K562 (cell line): ENCODE data around the gene ADGRG1. TPM values are rescaled to one million over a fixed set of nuclear protein-coding genes. Genes with fewer than 3 reads are reported as not detected.

Experiments used
- ATAC-seq: fragments of 200-7000 bp; cut with Tn5 transposase; 3 replicates; pipeline ENCODE4 v1.9.1; 2020; ENCODE audit warnings: moderate library complexity
- BruUV-seq: library from RNA; stranded (reverse); fragments of 400-500 nt; replicated peaks from 2 replicates; lab custom pipeline; 2021; lab: Mats Ljungman, UMichigan
- CTCF ChIA-PET: fragments of 300-600 bp; formaldehyde crosslinking; extraction: SDS; loops from one replicate; lab custom pipeline; 2021; ENCODE audit warnings: low intra/inter-chr PET ratio; lab: Yijun Ruan, JAX
- POLR2A ChIA-PET: fragments of 300-600, 350-650 bp; sonication (Branson Sonifier 250); formaldehyde crosslinking; extraction: SDS; loops from one replicate; lab custom pipeline; 2021; ENCODE audit warnings: antibody characterized with exemption, inconsistent platforms; lab: Yijun Ruan, JAX
- DNase-seq, 4 experiments: peaks; one replicate each; pipeline versions ENCODE4 v3.0.0 to v3.0.0-alpha.2; 2011 to 2018; ENCODE audit warnings: low spot score in 3 of 4, mixed read lengths in 3 of 4; ENCODE audit errors: extremely low read depth in 1 of 4
- FAIRE-seq: peaks from 2 replicates; lab custom pipeline; 2011; peaks lifted over from hg19 to GRCh38; lab: Jason Lieb, UNC
- H2AFZ ChIP-seq: 2 replicates; pipeline ENCODE4 v1.6.0; 2011; ENCODE audit warnings: low read depth, low read length, control low read depth, inconsistent platforms
- H3K27ac ChIP-seq: fragments of 200-600 bp; 3 replicates; pipeline ENCODE4 v1.8.0; 2011; ENCODE audit warnings: low read depth, mild to moderate bottlenecking, control low read depth, inconsistent platforms, low read length, moderate library complexity, mixed read lengths; ENCODE audit errors: extremely low read depth
- H3K27me3 ChIP-seq, 2 experiments: fragments of 300-600 bp in 1 of 2; 2 replicates in 1 of 2; 3 replicates in 1 of 2; pipeline versions ENCODE4 v1.6.0 to v1.8.0; 2011; ENCODE audit warnings: inconsistent platforms in 2 of 2, low read length in 2 of 2, mild to moderate bottlenecking in 1 of 2, mixed read lengths in 1 of 2, moderate library complexity in 1 of 2; ENCODE audit not compliant: control insufficient read depth in 2 of 2, insufficient read depth in 2 of 2
- H3K36me3 ChIP-seq: fragments of 300-600 bp; 3 replicates; pipeline ENCODE4 v1.8.0; 2011; ENCODE audit warnings: mild to moderate bottlenecking, low read length, inconsistent platforms; ENCODE audit not compliant: control insufficient read depth, insufficient read depth
- H3K4me1 ChIP-seq, 2 experiments: fragments of 200-600 bp in 1 of 2; replicated peaks in 1 of 2; 2 replicates in 1 of 2; 3 replicates in 1 of 2; pipeline versions ENCODE4 v1.5.1 to v1.8.0; 2011; ENCODE audit warnings: inconsistent platforms in 2 of 2, low read length in 2 of 2, mild to moderate bottlenecking in 1 of 2, mixed read lengths in 1 of 2, moderate library complexity in 1 of 2; ENCODE audit not compliant: control insufficient read depth in 2 of 2, insufficient read depth in 2 of 2
- H3K4me2 ChIP-seq: 2 replicates; pipeline ENCODE4 v1.6.1; 2011; ENCODE audit warnings: low read length, control low read depth, inconsistent platforms, mixed read lengths; ENCODE audit not compliant: insufficient read depth
- H3K4me3 ChIP-seq: fragments of 200-600 bp; sonication (generic), shearing (Covaris generic); 2 replicates; pipeline ENCODE4 v1.5.1; 2016; ENCODE audit warnings: control low read depth, inconsistent platforms
- H3K79me2 ChIP-seq: fragments of 200-600 bp; 3 replicates; pipeline ENCODE4 v1.8.0; 2011; ENCODE audit warnings: low read length, inconsistent platforms; ENCODE audit not compliant: control insufficient read depth, insufficient read depth
- H3K9ac ChIP-seq, 2 experiments: 2 replicates each; pipeline versions ENCODE4 v1.6.0 to v1.6.1; 2011; ENCODE audit warnings: low read depth in 2 of 2, low read length in 2 of 2, control low read depth in 1 of 2, inconsistent platforms in 1 of 2, mild to moderate bottlenecking in 1 of 2, mixed read lengths in 1 of 2; ENCODE audit not compliant: insufficient read depth in 1 of 2
- H3K9me1 ChIP-seq: one replicate; pipeline ENCODE4 v1.6.0; 2011; ENCODE audit warnings: inconsistent platforms, mild to moderate bottlenecking, low read length, moderate library complexity; ENCODE audit not compliant: control insufficient read depth, insufficient read depth
- H3K9me3 ChIP-seq: replicated peaks from 2 replicates; pipeline ENCODE4 v1.5.1; 2011; ENCODE audit warnings: low read depth, low read length, inconsistent platforms; ENCODE audit not compliant: control insufficient read depth, insufficient read depth
- H4K20me1 ChIP-seq: replicated peaks from 2 replicates; pipeline ENCODE4 v1.6.1; 2011; ENCODE audit warnings: low read length, inconsistent platforms, mixed read lengths; ENCODE audit not compliant: control insufficient read depth, insufficient read depth
- ARID3B ChIP-seq: fragments of 250-450 bp; sonication (Bioruptor Pico); IDR thresholded peaks from 2 replicates; pipeline ENCODE4 v1.4.0; 2020; ENCODE audit warnings: borderline replicate concordance
- CXXC5 ChIP-seq: fragments of 250-450 bp; sonication (Bioruptor Pico); IDR thresholded peaks from 2 replicates; pipeline ENCODE4 v1.8.0; 2022; ENCODE audit warnings: inconsistent platforms, mild to moderate bottlenecking, moderate library complexity
- DPF2 ChIP-seq: fragments of 450-650 bp; IDR thresholded peaks from 2 replicates; pipeline ENCODE4 v1.6.1; 2016
- ETV6 ChIP-seq, 3 experiments: fragments of 150-350 bp in 1 of 3; sonication (generic) in 1 of 3; formaldehyde crosslinking in 1 of 3; IDR thresholded peaks; 2 replicates each; pipeline versions ENCODE4 v1.6.1 to v1.8.0; 2014 to 2022; ENCODE audit warnings: borderline replicate concordance in 2 of 3, low read depth in 2 of 3, antibody characterized with exemption in 1 of 3, low read length in 1 of 3, mild to moderate bottlenecking in 1 of 3, missing genetic modification reagents in 1 of 3
- FOXK2 ChIP-seq, 2 experiments: fragments of 450-650 bp; IDR thresholded peaks in 1 of 2; conservative IDR thresholded peaks in 1 of 2; 2 replicates each; pipeline ENCODE4 v1.6.1; 2016; ENCODE audit warnings: low read depth in 2 of 2, mild to moderate bottlenecking in 1 of 2
- KLF13 ChIP-seq: fragments of 450-650 bp; IDR thresholded peaks from 2 replicates; pipeline ENCODE4 v1.6.1; 2016; ENCODE audit warnings: missing genetic modification characterization, low read depth, mild to moderate bottlenecking, missing compliant biosample characterization, moderate library complexity, borderline replicate concordance
- MBD2 ChIP-seq: sonication (generic); IDR thresholded peaks from 2 replicates; pipeline ENCODE4 v1.6.1; 2016; ENCODE audit warnings: low read depth, borderline replicate concordance
- NBN ChIP-seq: fragments of 450-650 bp; IDR thresholded peaks from 2 replicates; pipeline ENCODE4 v1.6.1; 2016; ENCODE audit warnings: low read depth, mild to moderate bottlenecking
- RUNX1 ChIP-seq: sonication (generic); IDR thresholded peaks from 2 replicates; pipeline ENCODE4 v1.6.1; 2016; ENCODE audit warnings: antibody characterized with exemption, low read depth
- SMARCA4 ChIP-seq: fragments of 450-650 bp; IDR thresholded peaks from 2 replicates; pipeline ENCODE4 v1.6.1; 2016
- SP1 ChIP-seq: sonication (generic); formaldehyde crosslinking; IDR thresholded peaks from 2 replicates; pipeline ENCODE4 v1.8.1; 2022; ENCODE audit warnings: mild to moderate bottlenecking, missing genetic modification reagents
- SREBF2 ChIP-seq: sonication (generic); formaldehyde crosslinking; IDR thresholded peaks from 2 replicates; pipeline ENCODE4 v1.4.0; 2020; ENCODE audit warnings: mild to moderate bottlenecking, missing genetic modification reagents
- TBL1XR1 ChIP-seq, 2 experiments: IDR thresholded peaks; 2 replicates each; pipeline ENCODE4 v1.6.1; 2012; ENCODE audit warnings: improper control_type of control experiment in 2 of 2, low read length in 2 of 2, mild to moderate bottlenecking in 1 of 2
- TEAD2 ChIP-seq: fragments of 450-650 bp; IDR thresholded peaks from 2 replicates; pipeline ENCODE4 v1.6.1; 2016; ENCODE audit warnings: missing genetic modification characterization, control low read depth, missing compliant biosample characterization
- ZNF324 ChIP-seq: fragments of 250-450 bp; sonication (Bioruptor Pico); IDR thresholded peaks from 2 replicates; pipeline ENCODE4 v1.4.0; 2020; ENCODE audit warnings: mild to moderate bottlenecking
- WGBS: fragments of 100-300 bp; shearing (Covaris generic); methylation state at CpG from one replicate; pipeline ENCODE4 v1.1.6; 2016; ENCODE audit warnings: low coverage, mixed read lengths; ENCODE audit not compliant: insufficient coverage; ENCODE audit errors: missing lambda C conversion rate; 5-methylcytosine and 5-hydroxymethylcytosine counted together
- in situ Hi-C: fragments of 300-500 bp; cut with MboI; formaldehyde crosslinking; loops from 4 replicates; pipeline ENCODE4 v1.15.0; 2018; ENCODE audit warnings: inconsistent platforms, mixed read lengths
- intact Hi-C: fragments of 100-400 bp; cut with micrococcal nuclease; formaldehyde crosslinking; loops from 2 replicates; pipeline ENCODE4 v1.14.2; 2022
- polyA plus RNA-seq, 8 experiments: library from polyadenylated mRNA; depleted of rRNA in 4 of 8; stranded (reverse) in 5 of 8; unstranded in 3 of 8; fragments of >200 nt; fragmentation: Nextera tagmentation in 2 of 8; fragmentation: Illumina TruSeq in 1 of 8; extraction: Ambion mirVana in 2 of 8; extraction: Trizol in 1 of 8; gene quantifications; 2 replicates each; pipeline versions ENCODE4 v1.2.1 to v1.2.3, GENCODE V29; 2011 to 2014; ENCODE audit warnings: inconsistent platforms in 1 of 8, missing spikeins in 1 of 8
- total RNA-seq, 7 experiments: library from RNA; depleted of rRNA in 6 of 7; stranded (reverse); fragments of >200 nt in 6 of 7; fragmentation: Illumina TruSeq in 2 of 7; extraction: Trizol in 2 of 7; gene quantifications; 2 replicates each; pipeline versions ENCODE4 v1.2.1 to v1.2.3, GENCODE V29; 2011 to 2021; ENCODE audit warnings: low replicate concordance in 1 of 7
- TF ChIP-seq, protein P1 (sequence below): fragments of 450-650 bp; IDR thresholded peaks from 2 replicates; pipeline ENCODE4 v1.6.1; 2016; ENCODE audit warnings: borderline replicate concordance
- TF ChIP-seq, protein P2 (sequence below): fragments of 250-450 bp; sonication (Bioruptor Pico); IDR thresholded peaks from 2 replicates; pipeline ENCODE4 v1.8.0; 2021; ENCODE audit warnings: moderate library complexity, mild to moderate bottlenecking, inconsistent platforms
- TF ChIP-seq, protein P3 (sequence below): fragments of 250-450 bp; sonication (Bioruptor Pico); IDR thresholded peaks from 2 replicates; pipeline ENCODE4 v1.9.0; 2021; ENCODE audit warnings: mild to moderate bottlenecking, inconsistent platforms

Gene ADGRG1
- total and polyA plus RNA-seq, 9 of the 15 experiments (the other 6 are each of a cell fraction or from before 2014, with no cell fraction given), result 0.04 to 0.31 (median 0.16) TPM; not detected in 6

DNA sequence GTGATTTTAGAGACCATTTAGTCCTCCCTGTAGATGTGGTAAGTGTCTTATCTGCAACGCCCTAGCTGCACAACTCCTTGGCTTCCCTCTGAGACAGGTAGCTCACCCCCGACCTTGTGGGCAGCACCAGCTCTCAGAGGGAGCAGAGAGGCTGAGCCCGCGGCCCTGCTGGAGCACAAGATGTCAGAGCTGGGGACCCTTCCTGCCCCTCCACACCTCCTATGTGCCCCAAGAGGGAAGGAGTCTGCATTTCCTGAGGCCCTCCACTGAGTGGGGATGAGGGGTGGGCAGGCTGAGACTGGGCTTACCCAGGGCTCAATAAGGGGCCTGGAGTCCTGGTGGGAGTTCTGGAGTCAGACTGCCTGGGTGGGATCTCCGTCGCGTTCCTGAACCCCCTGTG, 12.2 kb upstream of the ADGRG1 start:
- H3K27me3 ChIP-seq, result peaks cover 0 to 18% of the 10 kb centered on the region in 2 experiments; a peak in 2 of 5 replicates
- H3K27ac ChIP-seq, result no peak overlapping the region
- intact Hi-C loops, result no loop called here
- CTCF ChIA-PET, result no interaction called here
- TF ChIP-seq, protein P1, sequence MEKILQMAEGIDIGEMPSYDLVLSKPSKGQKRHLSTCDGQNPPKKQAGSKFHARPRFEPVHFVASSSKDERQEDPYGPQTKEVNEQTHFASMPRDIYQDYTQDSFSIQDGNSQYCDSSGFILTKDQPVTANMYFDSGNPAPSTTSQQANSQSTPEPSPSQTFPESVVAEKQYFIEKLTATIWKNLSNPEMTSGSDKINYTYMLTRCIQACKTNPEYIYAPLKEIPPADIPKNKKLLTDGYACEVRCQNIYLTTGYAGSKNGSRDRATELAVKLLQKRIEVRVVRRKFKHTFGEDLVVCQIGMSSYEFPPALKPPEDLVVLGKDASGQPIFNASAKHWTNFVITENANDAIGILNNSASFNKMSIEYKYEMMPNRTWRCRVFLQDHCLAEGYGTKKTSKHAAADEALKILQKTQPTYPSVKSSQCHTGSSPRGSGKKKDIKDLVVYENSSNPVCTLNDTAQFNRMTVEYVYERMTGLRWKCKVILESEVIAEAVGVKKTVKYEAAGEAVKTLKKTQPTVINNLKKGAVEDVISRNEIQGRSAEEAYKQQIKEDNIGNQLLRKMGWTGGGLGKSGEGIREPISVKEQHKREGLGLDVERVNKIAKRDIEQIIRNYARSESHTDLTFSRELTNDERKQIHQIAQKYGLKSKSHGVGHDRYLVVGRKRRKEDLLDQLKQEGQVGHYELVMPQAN, result no peak
- TF ChIP-seq, protein P2, sequence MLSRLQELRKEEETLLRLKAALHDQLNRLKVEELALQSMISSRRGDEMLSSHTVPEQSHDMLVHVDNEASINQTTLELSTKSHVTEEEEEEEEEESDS (CRISPR knock-in tag), result no peak
- TF ChIP-seq TBL1XR1 (IDR thresholded peaks at IDR 0.05; ENCODE audit: low read length in 2 of 2), result no peak
- no peak for TF ChIP-seq KLF13 (tag)
- no peak for TF ChIP-seq NBN
- no peak for TF ChIP-seq SP1 (CRISPR knock-in tag)
- no peak for TF ChIP-seq DPF2
- TF ChIP-seq ETV6 (IDR thresholded peaks at IDR 0.05; ENCODE audit: borderline replicate concordance in 1 of 2, low read depth in 2 of 2, low read length in 1 of 2), result no peak
- no peak for TF ChIP-seq ETV6 (CRISPR knock-in tag; IDR thresholded peaks at IDR 0.05; ENCODE audit: borderline replicate concordance)
- TF ChIP-seq MBD2, result no peak
- no peak for TF ChIP-seq CXXC5
- no peak for TF ChIP-seq ZNF324
- TF ChIP-seq, protein P3, sequence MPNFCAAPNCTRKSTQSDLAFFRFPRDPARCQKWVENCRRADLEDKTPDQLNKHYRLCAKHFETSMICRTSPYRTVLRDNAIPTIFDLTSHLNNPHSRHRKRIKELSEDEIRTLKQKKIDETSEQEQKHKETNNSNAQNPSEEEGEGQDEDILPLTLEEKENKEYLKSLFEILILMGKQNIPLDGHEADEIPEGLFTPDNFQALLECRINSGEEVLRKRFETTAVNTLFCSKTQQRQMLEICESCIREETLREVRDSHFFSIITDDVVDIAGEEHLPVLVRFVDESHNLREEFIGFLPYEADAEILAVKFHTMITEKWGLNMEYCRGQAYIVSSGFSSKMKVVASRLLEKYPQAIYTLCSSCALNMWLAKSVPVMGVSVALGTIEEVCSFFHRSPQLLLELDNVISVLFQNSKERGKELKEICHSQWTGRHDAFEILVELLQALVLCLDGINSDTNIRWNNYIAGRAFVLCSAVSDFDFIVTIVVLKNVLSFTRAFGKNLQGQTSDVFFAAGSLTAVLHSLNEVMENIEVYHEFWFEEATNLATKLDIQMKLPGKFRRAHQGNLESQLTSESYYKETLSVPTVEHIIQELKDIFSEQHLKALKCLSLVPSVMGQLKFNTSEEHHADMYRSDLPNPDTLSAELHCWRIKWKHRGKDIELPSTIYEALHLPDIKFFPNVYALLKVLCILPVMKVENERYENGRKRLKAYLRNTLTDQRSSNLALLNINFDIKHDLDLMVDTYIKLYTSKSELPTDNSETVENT (CRISPR knock-in tag), result no peak
- TF ChIP-seq RUNX1, result no peak
- no peak for TF ChIP-seq SMARCA4
- no peak for TF ChIP-seq TEAD2 (tag)
- TF ChIP-seq FOXK2 (conservative IDR thresholded peaks at IDR 0.05 in 1 of 2, IDR thresholded peaks at IDR 0.05 in 1 of 2; ENCODE audit: low read depth in 2 of 2), result no peak
- no peak for TF ChIP-seq ARID3B (CRISPR knock-in tag)
- no peak for TF ChIP-seq SREBF2
- BruUV-seq, result no TSS peak
- no peaks in the 10 kb centered on the region for H3K9me3 ChIP-seq
- no peak overlapping the region for H3K9ac ChIP-seq
- no peak overlapping the region for H2AFZ ChIP-seq
- no peaks in the 10 kb centered on the region for H4K20me1 ChIP-seq
- H3K79me2 ChIP-seq, result no peaks in the 10 kb centered on the region
- DNase-seq (no peak), FAIRE-seq (no peak), ATAC-seq (no peak)
- H3K4me3 ChIP-seq, result no peak overlapping the region
- H3K36me3 ChIP-seq, result no peaks in the 10 kb centered on the region
- POLR2A ChIA-PET, result no interaction called here
- H3K4me1 ChIP-seq, result peaks cover 7 to 16% of the 10 kb centered on the region in 2 experiments; a peak in 3 of 5 replicates
- 10% methylated on average over 7 of the region's 7 CpGs for WGBS
- no peak overlapping the region for H3K4me2 ChIP-seq
- in situ Hi-C loops, result no loop called here
- H3K9me1 ChIP-seq, result no peaks in the 10 kb centered on the region
